K562 (cell line): ENCODE results near the gene PSPC1. TPM values are rescaled to one million over a fixed set of nuclear protein-coding genes. Genes with fewer than 3 reads are reported as not detected.
"Not testable (repeated sequence)": the region's sequence is repeated elsewhere in the genome, so short reads cannot be mapped to it uniquely, and the experiment has no call there.

Experiments
- CCNT2 ChIP-seq: IDR thresholded peaks from 2 replicates; pipeline ENCODE4 v1.6.1; 2011; ENCODE audit warnings: borderline replicate concordance, low read depth, mild to moderate bottlenecking, moderate library complexity, mixed read lengths, low read length; ENCODE audit not compliant: insufficient read length; ENCODE audit errors: extremely low read depth
- CHAMP1 ChIP-seq: fragments of 450-650 bp; IDR thresholded peaks from 2 replicates; pipeline ENCODE4 v1.6.1; 2016; ENCODE audit warnings: mild to moderate bottlenecking
- L3MBTL2 ChIP-seq: fragments of 450-650 bp; IDR thresholded peaks from 2 replicates; pipeline ENCODE4 v1.6.1; 2016; ENCODE audit warnings: mild to moderate bottlenecking, moderate library complexity
- NBN ChIP-seq: fragments of 450-650 bp; IDR thresholded peaks from 2 replicates; pipeline ENCODE4 v1.6.1; 2016; ENCODE audit warnings: low read depth, mild to moderate bottlenecking
- NKRF ChIP-seq: fragments of 450-650 bp; IDR thresholded peaks from 2 replicates; pipeline ENCODE4 v1.6.1; 2016; ENCODE audit warnings: borderline replicate concordance
- POLR2G ChIP-seq: fragments of 200-400 bp; formaldehyde crosslinking; IDR thresholded peaks from 2 replicates; pipeline ENCODE4 v1.6.1; 2017; ENCODE audit warnings: low read depth, mild to moderate bottlenecking, antibody characterized with exemption, low read length, moderate library complexity
- TOE1 ChIP-seq, 2 experiments: fragments of 450-650 bp in 1 of 2; sonication (generic) in 1 of 2; formaldehyde crosslinking in 1 of 2; IDR thresholded peaks; 2 replicates each; pipeline versions ENCODE4 v1.7.1 to v1.8.0; 2016 to 2022; ENCODE audit warnings: borderline replicate concordance in 2 of 2, mild to moderate bottlenecking in 2 of 2, antibody characterized with exemption in 1 of 2, inconsistent platforms in 1 of 2, low read depth in 1 of 2, missing genetic modification reagents in 1 of 2, moderate library complexity in 1 of 2
- polyA plus RNA-seq, 8 experiments: library from polyadenylated mRNA; depleted of rRNA in 4 of 8; stranded (reverse) in 5 of 8; unstranded in 3 of 8; fragments of >200 nt; fragmentation: Nextera tagmentation in 2 of 8; fragmentation: Illumina TruSeq in 1 of 8; extraction: Ambion mirVana in 2 of 8; extraction: Trizol in 1 of 8; gene quantifications; 2 replicates each; pipeline versions ENCODE4 v1.2.1 to v1.2.3, GENCODE V29; 2011 to 2014; ENCODE audit warnings: inconsistent platforms in 1 of 8, missing spikeins in 1 of 8
- total RNA-seq, 7 experiments: library from RNA; depleted of rRNA in 6 of 7; stranded (reverse); fragments of >200 nt in 6 of 7; fragmentation: Illumina TruSeq in 2 of 7; extraction: Trizol in 2 of 7; gene quantifications; 2 replicates each; pipeline versions ENCODE4 v1.2.1 to v1.2.3, GENCODE V29; 2011 to 2021; ENCODE audit warnings: low replicate concordance in 1 of 7
- TF ChIP-seq, protein P1 (sequence below): fragments of 450-650 bp; IDR thresholded peaks from 2 replicates; pipeline ENCODE4 v1.6.1; 2016; ENCODE audit warnings: mild to moderate bottlenecking, moderate library complexity

The PSPC1 gene
- total and polyA plus RNA-seq, 9 of the 15 experiments (the other 6 are each of a cell fraction or from before 2014, with no cell fraction given), result 8.6 to 60.4 (median 42.4) TPM

GRCh38 chr13:19782727-19783682 lies at the start of gene PSPC1 (continued):
- TF ChIP-seq CHAMP1, result peak; percentile 83
- peak; percentile 8 for TF ChIP-seq CCNT2
- TF ChIP-seq NKRF, result peak; percentile 18; the same call in 1 of the 2 replicates
- 0 out of 2 replicates have a peak, but pooled peaks have one; percentile 57 for TF ChIP-seq NBN
- TF ChIP-seq POLR2G, result peak; percentile 92
- peak; percentile 23; the same call in 1 of the 2 replicates for TF ChIP-seq TOE1 (IDR thresholded peaks at IDR 0.05; ENCODE audit: borderline replicate concordance)
- TF ChIP-seq TOE1 (CRISPR knock-in tag; IDR thresholded peaks at IDR 0.05; ENCODE audit: borderline replicate concordance, low read depth), result not testable (repeated sequence)
- TF ChIP-seq, protein P1, sequence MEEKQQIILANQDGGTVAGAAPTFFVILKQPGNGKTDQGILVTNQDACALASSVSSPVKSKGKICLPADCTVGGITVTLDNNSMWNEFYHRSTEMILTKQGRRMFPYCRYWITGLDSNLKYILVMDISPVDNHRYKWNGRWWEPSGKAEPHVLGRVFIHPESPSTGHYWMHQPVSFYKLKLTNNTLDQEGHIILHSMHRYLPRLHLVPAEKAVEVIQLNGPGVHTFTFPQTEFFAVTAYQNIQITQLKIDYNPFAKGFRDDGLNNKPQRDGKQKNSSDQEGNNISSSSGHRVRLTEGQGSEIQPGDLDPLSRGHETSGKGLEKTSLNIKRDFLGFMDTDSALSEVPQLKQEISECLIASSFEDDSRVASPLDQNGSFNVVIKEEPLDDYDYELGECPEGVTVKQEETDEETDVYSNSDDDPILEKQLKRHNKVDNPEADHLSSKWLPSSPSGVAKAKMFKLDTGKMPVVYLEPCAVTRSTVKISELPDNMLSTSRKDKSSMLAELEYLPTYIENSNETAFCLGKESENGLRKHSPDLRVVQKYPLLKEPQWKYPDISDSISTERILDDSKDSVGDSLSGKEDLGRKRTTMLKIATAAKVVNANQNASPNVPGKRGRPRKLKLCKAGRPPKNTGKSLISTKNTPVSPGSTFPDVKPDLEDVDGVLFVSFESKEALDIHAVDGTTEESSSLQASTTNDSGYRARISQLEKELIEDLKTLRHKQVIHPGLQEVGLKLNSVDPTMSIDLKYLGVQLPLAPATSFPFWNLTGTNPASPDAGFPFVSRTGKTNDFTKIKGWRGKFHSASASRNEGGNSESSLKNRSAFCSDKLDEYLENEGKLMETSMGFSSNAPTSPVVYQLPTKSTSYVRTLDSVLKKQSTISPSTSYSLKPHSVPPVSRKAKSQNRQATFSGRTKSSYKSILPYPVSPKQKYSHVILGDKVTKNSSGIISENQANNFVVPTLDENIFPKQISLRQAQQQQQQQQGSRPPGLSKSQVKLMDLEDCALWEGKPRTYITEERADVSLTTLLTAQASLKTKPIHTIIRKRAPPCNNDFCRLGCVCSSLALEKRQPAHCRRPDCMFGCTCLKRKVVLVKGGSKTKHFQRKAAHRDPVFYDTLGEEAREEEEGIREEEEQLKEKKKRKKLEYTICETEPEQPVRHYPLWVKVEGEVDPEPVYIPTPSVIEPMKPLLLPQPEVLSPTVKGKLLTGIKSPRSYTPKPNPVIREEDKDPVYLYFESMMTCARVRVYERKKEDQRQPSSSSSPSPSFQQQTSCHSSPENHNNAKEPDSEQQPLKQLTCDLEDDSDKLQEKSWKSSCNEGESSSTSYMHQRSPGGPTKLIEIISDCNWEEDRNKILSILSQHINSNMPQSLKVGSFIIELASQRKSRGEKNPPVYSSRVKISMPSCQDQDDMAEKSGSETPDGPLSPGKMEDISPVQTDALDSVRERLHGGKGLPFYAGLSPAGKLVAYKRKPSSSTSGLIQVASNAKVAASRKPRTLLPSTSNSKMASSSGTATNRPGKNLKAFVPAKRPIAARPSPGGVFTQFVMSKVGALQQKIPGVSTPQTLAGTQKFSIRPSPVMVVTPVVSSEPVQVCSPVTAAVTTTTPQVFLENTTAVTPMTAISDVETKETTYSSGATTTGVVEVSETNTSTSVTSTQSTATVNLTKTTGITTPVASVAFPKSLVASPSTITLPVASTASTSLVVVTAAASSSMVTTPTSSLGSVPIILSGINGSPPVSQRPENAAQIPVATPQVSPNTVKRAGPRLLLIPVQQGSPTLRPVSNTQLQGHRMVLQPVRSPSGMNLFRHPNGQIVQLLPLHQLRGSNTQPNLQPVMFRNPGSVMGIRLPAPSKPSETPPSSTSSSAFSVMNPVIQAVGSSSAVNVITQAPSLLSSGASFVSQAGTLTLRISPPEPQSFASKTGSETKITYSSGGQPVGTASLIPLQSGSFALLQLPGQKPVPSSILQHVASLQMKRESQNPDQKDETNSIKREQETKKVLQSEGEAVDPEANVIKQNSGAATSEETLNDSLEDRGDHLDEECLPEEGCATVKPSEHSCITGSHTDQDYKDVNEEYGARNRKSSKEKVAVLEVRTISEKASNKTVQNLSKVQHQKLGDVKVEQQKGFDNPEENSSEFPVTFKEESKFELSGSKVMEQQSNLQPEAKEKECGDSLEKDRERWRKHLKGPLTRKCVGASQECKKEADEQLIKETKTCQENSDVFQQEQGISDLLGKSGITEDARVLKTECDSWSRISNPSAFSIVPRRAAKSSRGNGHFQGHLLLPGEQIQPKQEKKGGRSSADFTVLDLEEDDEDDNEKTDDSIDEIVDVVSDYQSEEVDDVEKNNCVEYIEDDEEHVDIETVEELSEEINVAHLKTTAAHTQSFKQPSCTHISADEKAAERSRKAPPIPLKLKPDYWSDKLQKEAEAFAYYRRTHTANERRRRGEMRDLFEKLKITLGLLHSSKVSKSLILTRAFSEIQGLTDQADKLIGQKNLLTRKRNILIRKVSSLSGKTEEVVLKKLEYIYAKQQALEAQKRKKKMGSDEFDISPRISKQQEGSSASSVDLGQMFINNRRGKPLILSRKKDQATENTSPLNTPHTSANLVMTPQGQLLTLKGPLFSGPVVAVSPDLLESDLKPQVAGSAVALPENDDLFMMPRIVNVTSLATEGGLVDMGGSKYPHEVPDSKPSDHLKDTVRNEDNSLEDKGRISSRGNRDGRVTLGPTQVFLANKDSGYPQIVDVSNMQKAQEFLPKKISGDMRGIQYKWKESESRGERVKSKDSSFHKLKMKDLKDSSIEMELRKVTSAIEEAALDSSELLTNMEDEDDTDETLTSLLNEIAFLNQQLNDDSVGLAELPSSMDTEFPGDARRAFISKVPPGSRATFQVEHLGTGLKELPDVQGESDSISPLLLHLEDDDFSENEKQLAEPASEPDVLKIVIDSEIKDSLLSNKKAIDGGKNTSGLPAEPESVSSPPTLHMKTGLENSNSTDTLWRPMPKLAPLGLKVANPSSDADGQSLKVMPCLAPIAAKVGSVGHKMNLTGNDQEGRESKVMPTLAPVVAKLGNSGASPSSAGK, result peak; percentile 61
- peak; percentile 70 for TF ChIP-seq L3MBTL2
